Measurements from ENCODE around the gene BLTP3B.

Gene BLTP3B

DNA sequence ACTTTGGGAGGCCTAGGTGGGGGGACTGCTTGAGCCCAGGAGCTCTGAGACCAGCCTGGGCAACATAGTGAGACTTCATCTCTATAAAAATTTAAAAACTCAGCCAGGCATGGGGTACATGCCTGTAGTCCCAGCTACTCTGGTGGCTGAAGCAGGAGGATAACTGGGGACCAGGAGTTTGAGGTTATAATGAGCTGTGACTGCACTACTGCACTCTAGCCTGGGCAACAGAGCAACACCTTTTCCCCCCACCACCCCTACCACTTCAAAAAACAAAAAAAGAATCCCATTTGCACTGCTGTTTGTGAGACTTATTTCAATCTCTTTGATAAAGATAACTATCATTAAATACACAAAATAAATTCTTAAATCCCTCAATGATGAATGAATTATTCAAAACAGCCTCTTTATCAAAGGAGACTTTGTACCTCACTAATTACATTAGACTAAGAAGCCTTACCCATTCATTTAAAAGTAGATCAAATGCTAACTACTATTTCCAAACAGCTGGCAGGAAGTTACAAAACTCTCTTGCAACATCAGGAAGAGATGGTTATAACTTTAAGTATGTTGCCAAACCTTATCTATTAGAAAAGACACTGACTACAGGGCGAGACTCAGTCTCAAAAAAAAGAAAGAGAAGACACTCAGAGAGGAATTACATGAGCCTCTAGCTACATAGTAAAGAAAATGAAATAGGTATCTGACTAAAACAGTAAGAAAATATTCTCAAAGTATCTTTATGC is 14.7 kb downstream of the BLTP3B start:
- DNase-seq (ENCODE audit: extremely low read depth, low read depth), result peak; percentile 45
- TF ChIP-seq, protein P1, sequence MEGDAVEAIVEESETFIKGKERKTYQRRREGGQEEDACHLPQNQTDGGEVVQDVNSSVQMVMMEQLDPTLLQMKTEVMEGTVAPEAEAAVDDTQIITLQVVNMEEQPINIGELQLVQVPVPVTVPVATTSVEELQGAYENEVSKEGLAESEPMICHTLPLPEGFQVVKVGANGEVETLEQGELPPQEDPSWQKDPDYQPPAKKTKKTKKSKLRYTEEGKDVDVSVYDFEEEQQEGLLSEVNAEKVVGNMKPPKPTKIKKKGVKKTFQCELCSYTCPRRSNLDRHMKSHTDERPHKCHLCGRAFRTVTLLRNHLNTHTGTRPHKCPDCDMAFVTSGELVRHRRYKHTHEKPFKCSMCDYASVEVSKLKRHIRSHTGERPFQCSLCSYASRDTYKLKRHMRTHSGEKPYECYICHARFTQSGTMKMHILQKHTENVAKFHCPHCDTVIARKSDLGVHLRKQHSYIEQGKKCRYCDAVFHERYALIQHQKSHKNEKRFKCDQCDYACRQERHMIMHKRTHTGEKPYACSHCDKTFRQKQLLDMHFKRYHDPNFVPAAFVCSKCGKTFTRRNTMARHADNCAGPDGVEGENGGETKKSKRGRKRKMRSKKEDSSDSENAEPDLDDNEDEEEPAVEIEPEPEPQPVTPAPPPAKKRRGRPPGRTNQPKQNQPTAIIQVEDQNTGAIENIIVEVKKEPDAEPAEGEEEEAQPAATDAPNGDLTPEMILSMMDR (IDR thresholded peaks at IDR 0.05; ENCODE audit: low read depth, low read length), result no peak

DNA sequence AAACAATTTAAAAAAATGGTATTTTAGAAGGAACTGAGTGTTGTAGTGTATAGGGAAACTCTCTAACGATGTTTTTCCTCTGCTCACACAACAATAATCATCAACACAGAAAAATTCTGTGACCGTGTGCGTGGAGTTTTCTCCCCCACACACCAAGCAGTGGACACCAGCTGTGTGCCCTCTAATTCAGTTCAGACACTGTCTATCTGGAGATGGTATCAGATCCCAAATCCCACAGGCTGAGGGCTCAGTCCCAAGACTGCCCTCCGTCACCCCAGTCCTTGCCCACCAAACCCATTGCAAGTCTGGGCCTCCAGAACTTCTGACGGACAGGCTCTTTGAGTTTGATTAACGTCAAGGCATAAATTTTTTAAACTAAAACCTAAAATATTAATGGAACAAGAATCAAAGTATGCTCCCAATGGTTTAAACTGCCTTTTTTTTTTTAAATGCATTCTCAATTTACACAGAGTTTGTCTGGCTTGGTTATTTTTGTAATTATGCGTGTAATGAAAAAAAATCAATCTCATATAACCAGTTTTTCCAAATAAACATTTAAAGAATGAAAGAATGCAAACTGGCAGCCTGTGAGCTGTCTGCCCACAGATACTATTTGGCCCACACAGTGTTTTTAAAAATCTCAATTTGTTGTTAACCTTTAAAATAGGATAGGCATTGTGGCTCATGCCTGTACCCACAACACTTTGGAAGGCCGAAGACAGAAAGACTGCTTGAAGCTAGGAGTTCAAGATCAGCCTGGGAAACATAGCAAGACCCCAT is 19.2 kb downstream of the BLTP3B start:
- DNase-seq (ENCODE audit: extremely low read depth, low read depth), result no peak
- TF ChIP-seq, protein P1 (IDR thresholded peaks at IDR 0.05; ENCODE audit: low read depth, low read length), result no peak

GRCh38 chr12:100120355-100120754 is 22.3 kb downstream of the BLTP3B start:
- TF ChIP-seq, protein P1 (IDR thresholded peaks at IDR 0.05; ENCODE audit: low read depth, low read length), result no peak
- DNase-seq (ENCODE audit: extremely low read depth, low read depth), result no peak

DNA sequence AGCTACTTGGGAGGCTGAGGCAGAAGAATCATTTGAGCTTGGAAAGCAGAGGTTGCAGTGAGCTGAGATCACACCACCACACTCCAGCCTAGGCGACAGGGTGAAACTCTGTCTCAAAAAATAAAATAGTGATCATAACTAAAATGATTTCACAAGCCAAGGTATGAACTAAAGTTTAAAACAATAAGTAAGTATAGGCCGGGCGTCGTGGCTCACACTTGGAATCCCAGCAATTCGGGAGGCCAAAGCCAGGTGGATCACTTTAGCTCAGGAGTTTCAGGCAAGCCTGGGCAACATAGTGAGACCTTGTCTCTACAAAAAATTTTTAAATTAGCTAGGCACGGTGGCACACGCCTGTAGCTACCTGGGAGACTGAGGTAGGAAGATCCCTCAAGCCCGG is 27.4 kb downstream of the BLTP3B start:
- TF ChIP-seq, protein P1 (IDR thresholded peaks at IDR 0.05; ENCODE audit: low read depth, low read length), result no peak
- no peak for DNase-seq (ENCODE audit: extremely low read depth, low read depth)

DNA sequence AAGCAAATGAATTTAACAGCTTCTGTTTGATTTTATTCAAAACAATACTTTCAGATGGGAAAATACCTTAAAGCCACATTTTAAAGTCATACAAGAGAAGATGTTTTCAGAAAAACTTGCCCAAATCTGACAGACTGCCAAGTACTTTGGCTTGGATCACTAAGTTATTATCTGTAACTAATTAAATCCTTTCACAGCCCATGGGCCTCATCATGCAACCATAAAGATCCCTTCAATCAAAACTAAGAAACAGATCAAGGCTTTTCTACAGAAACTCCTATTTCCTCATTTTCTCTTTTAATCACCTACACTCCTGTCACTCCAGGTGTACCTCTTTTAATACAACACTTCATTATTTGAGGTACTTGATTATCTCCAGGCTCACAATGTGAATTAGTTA is 28.1 kb downstream of the BLTP3B start:
- DNase-seq (ENCODE audit: extremely low read depth, low read depth), result peak; percentile 29
- TF ChIP-seq, protein P1 (IDR thresholded peaks at IDR 0.05; ENCODE audit: low read depth, low read length), result no peak

DNA sequence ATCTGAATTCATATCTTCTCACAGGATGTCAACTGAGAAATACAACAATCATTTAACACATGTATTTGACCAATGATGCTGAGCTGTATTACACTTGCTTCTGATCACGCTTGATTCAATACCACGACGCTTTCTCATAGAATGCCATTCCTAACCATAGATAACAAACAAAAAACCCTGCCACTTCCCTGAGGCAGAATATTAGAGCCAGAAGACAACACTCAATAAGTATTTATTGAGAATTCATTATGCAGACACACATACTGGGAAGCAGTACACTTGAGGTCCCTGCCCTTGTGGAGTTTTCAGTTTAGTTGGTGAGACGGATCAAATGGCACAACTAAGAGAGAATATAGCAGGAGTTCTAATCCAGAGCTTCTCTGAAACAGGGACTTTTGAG is 32.4 kb downstream of the BLTP3B start:
- DNase-seq (ENCODE audit: extremely low read depth, low read depth), result no peak
- TF ChIP-seq, protein P1 (IDR thresholded peaks at IDR 0.05; ENCODE audit: low read depth, low read length), result no peak

DNA sequence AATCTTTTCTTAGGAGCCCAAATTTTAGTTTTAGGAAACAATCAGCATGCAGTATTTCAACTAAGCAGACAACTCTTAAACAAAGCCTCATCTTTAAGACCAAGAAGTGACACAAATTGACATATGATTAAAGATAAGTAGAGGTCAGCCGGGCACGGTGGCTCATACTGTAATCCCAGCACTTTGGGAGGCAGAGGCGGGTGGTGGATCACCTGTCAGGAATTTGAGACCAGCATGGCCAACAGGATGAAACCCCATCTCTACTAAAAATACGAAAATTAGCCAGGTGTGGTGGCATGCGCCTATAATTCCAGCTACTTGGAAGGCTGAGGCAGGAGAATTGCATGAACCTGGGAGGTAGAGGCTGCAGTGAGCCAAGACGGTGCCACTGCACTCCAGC is 35.8 kb downstream of the BLTP3B start:
- TF ChIP-seq, protein P1 (IDR thresholded peaks at IDR 0.05; ENCODE audit: low read depth, low read length), result no peak
- no peak for DNase-seq (ENCODE audit: extremely low read depth, low read depth)
